Measurements from ENCODE around the gene SPINT3.

Gene SPINT3

GRCh38 chr20:45523821-45524220, 8.4 kb upstream of the SPINT3 start:
- in situ Hi-C loops (cut with HindIII; ENCODE audit: low pct_unique_long_range_greater_than_20kb, low sequenced_read_pairs), result no loop called here
- DNase-seq (ENCODE audit: low read depth in 1 of 2, low spot score in 1 of 2), result no peak
- no peak for TF ChIP-seq JUND (IDR thresholded peaks at IDR 0.05; ENCODE audit: low read depth)

GRCh38 chr20:45518282-45518681, 2.9 kb upstream of the SPINT3 start:
- peak in 1 of 2 experiments; percentile 13 for DNase-seq (ENCODE audit: low read depth in 1 of 2, low spot score in 1 of 2)
- no peak for TF ChIP-seq JUND (IDR thresholded peaks at IDR 0.05; ENCODE audit: low read depth)
- in situ Hi-C loops (cut with HindIII; ENCODE audit: low pct_unique_long_range_greater_than_20kb, low sequenced_read_pairs), result no loop called here

GRCh38 chr20:45510242-45510862, 5.1 kb downstream of the SPINT3 start:
- in situ Hi-C loops (cut with HindIII; ENCODE audit: low pct_unique_long_range_greater_than_20kb, low sequenced_read_pairs), result no loop called here
- no peak for TF ChIP-seq JUND (IDR thresholded peaks at IDR 0.05; ENCODE audit: low read depth)
- no peak for DNase-seq (ENCODE audit: low read depth in 1 of 2, low spot score in 1 of 2)

- no peak for TF ChIP-seq JUND (IDR thresholded peaks at IDR 0.05; ENCODE audit: low read depth)
- DNase-seq (ENCODE audit: low read depth in 1 of 2, low spot score in 1 of 2), result no peak
- in situ Hi-C loops (cut with HindIII; ENCODE audit: low pct_unique_long_range_greater_than_20kb, low sequenced_read_pairs), result no loop called here
Observed at GRCh38 chr20:45509091-45509490, 6.3 kb downstream of the SPINT3 start.

GRCh38 chr20:45508068-45508886, 7.1 kb downstream of the SPINT3 start:
- no peak for DNase-seq (ENCODE audit: low read depth in 1 of 2, low spot score in 1 of 2)
- no peak for TF ChIP-seq JUND (IDR thresholded peaks at IDR 0.05; ENCODE audit: low read depth)
- in situ Hi-C loops (cut with HindIII; ENCODE audit: low pct_unique_long_range_greater_than_20kb, low sequenced_read_pairs), result no loop called here

- in situ Hi-C loops (cut with HindIII; ENCODE audit: low pct_unique_long_range_greater_than_20kb, low sequenced_read_pairs), result no loop called here
- DNase-seq (ENCODE audit: low read depth in 1 of 2, low spot score in 1 of 2), result no peak
Observed at GRCh38 chr20:45507011-45507820, 8.2 kb downstream of the SPINT3 start.

GRCh38 chr20:45506398-45506797, 9.0 kb downstream of the SPINT3 start:
- in situ Hi-C loops (cut with HindIII; ENCODE audit: low pct_unique_long_range_greater_than_20kb, low sequenced_read_pairs), result no loop called here
- TF ChIP-seq JUND (IDR thresholded peaks at IDR 0.05; ENCODE audit: low read depth), result no peak
- DNase-seq (ENCODE audit: low read depth in 1 of 2, low spot score in 1 of 2), result no peak

More at GRCh38 chr20:45507011-45507820, 8.2 kb downstream of the SPINT3 start:
- no peak for TF ChIP-seq JUND (IDR thresholded peaks at IDR 0.05; ENCODE audit: low read depth)

GRCh38 chr20:45503403-45503802, 12.0 kb downstream of the SPINT3 start:
- no peak for DNase-seq (ENCODE audit: low read depth in 1 of 2, low spot score in 1 of 2)
- in situ Hi-C loops (cut with HindIII; ENCODE audit: low pct_unique_long_range_greater_than_20kb, low sequenced_read_pairs), result no loop called here
- TF ChIP-seq JUND (IDR thresholded peaks at IDR 0.05; ENCODE audit: low read depth), result no peak

GRCh38 chr20:45502561-45502960, 12.9 kb downstream of the SPINT3 start:
- in situ Hi-C loops (cut with HindIII; ENCODE audit: low pct_unique_long_range_greater_than_20kb, low sequenced_read_pairs), result no loop called here
- no peak for TF ChIP-seq JUND (IDR thresholded peaks at IDR 0.05; ENCODE audit: low read depth)
- no peak for DNase-seq (ENCODE audit: low read depth in 1 of 2, low spot score in 1 of 2)

GRCh38 chr20:45501600-45501999, 13.8 kb downstream of the SPINT3 start:
- in situ Hi-C loops (cut with HindIII; ENCODE audit: low pct_unique_long_range_greater_than_20kb, low sequenced_read_pairs), result no loop called here
- no peak for DNase-seq (ENCODE audit: low read depth in 1 of 2, low spot score in 1 of 2)
- no peak for TF ChIP-seq JUND (IDR thresholded peaks at IDR 0.05; ENCODE audit: low read depth)

- in situ Hi-C loops (cut with HindIII; ENCODE audit: low pct_unique_long_range_greater_than_20kb, low sequenced_read_pairs), result no loop called here
- DNase-seq (ENCODE audit: low read depth in 1 of 2, low spot score in 1 of 2), result no peak
Observed at GRCh38 chr20:45500022-45500421, 15.4 kb downstream of the SPINT3 start.

GRCh38 chr20:45497971-45498494, 17.4 kb downstream of the SPINT3 start:
- DNase-seq (ENCODE audit: low read depth in 1 of 2, low spot score in 1 of 2), result no peak
- no peak for TF ChIP-seq JUND (IDR thresholded peaks at IDR 0.05; ENCODE audit: low read depth)
- in situ Hi-C loops (cut with HindIII; ENCODE audit: low pct_unique_long_range_greater_than_20kb, low sequenced_read_pairs), result no loop called here

More at GRCh38 chr20:45500022-45500421, 15.4 kb downstream of the SPINT3 start:
- no peak for TF ChIP-seq JUND (IDR thresholded peaks at IDR 0.05; ENCODE audit: low read depth)
